GM18508 (cell line): ENCODE data around the gene CTSO.
A peak's percentile ranks its signal among the peaks of the same experiment; 100 is the strongest.

ENCODE experiments used
- ATAC-seq: cut with Tn5 transposase; IDR thresholded peaks from one replicate; pipeline ENCODE4 v1.9.1; 2021; ENCODE audit warnings: moderate number of reproducible peaks; ENCODE audit not compliant: insufficient read depth, unreplicated experiment

Gene CTSO, protein sequence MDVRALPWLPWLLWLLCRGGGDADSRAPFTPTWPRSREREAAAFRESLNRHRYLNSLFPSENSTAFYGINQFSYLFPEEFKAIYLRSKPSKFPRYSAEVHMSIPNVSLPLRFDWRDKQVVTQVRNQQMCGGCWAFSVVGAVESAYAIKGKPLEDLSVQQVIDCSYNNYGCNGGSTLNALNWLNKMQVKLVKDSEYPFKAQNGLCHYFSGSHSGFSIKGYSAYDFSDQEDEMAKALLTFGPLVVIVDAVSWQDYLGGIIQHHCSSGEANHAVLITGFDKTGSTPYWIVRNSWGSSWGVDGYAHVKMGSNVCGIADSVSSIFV

DNA sequence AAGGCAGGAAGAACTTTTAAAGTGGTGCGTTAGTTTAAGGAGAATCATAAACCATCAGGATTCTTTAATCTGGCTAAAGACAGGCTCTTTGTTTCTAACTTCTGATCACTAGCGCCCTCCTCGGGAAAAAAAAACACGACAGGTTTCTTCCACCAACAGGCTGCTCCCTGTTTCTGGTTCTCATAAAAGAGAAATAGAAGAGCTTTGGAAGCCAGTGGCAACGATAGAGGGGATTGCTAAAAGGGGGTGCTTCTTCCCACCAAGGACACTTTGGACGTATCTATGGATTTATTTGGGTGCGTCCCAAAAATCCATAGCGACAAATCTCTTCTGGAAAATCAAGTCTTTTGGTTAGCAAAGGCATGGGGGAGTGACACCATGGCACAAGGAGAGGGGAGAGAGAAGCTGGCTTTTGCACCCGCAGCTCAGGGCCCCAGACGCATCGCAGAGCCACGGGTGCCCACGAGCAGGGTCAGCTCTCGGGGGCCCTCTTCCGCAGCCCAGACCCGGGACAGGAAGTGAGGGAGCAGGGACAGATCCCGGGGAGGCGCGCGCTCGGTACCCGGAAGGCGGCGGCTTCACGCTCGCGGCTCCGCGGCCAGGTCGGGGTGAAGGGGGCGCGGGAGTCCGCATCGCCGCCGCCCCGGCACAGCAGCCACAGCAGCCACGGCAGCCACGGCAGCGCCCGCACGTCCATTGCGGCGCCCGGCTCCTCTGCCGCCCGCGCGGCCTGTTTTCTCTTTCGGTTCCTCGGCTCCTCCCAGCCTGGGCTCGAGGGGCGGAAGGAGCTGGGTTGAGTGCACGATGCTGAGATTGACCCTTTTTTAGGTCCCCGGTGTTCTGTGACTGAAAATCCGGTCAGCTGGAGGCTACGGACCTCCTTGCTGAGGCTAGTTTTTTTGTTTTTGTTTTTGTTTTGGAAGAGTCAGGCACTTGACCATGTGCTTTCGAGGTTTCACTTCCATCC, at the start of gene CTSO:
CTSO (minus strand) TSS at position 716 of the 967 bp plus-strand sequence; CDS start at position 697, 19 bp downstream.
- peak; percentile 94 for ATAC-seq

DNA sequence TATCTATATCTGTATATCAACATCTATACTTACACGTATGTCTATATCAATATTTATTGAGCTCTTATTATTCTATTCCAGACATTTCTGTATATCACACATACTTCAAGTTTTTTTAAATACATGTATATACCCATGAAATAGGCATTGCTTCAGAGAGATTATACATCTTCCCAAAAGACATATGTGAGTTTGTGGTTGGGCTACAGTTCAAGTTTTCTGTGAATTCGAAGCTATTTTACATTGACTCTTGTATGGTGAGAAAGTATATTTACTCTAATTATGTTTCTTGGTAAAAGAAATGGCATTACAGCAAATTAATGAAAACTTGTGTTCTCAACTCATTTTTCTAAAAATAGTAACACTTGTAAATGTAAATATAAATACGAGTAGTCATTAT, 46.8 kb upstream of the CTSO start:
- no peak for ATAC-seq

DNA sequence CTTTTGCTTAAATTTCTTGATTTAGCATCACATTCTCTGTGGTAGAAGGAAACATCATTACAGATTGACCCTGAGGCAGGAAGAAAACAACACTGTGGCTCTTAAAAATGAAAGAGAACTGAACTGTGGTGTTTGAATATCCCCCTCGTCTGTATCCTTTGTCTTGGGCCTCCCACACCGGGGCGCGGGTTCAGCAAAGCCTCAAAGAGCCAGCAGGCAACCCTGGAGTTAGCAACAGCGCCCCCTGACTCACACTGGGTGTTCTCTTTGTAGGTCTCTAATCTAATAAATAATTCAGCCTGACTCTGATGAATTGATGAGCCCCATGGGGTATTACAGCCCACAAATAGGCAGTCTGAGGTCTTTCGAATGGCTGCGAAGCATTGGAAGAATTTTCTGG, 46.1 kb upstream of the CTSO start:
- no peak for ATAC-seq

DNA sequence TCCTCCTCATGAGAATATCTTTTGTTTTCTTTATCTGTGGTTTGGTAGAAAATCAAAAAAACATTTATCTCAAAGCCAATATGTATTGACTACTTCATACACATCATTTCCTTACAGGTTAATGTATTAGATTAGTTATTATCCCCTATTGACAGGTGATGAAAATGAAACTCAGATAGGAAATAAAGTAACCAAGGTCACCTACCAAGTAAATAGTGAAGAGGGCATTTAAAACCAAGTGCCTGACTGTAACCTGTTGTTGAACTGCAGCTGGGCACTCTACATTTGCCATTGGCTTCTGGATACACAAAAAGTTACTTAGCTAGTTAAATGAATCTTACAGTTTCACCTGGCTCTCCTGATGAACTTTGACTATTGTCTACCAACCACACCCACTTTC, 41.4 kb upstream of the CTSO start:
- no peak for ATAC-seq

DNA sequence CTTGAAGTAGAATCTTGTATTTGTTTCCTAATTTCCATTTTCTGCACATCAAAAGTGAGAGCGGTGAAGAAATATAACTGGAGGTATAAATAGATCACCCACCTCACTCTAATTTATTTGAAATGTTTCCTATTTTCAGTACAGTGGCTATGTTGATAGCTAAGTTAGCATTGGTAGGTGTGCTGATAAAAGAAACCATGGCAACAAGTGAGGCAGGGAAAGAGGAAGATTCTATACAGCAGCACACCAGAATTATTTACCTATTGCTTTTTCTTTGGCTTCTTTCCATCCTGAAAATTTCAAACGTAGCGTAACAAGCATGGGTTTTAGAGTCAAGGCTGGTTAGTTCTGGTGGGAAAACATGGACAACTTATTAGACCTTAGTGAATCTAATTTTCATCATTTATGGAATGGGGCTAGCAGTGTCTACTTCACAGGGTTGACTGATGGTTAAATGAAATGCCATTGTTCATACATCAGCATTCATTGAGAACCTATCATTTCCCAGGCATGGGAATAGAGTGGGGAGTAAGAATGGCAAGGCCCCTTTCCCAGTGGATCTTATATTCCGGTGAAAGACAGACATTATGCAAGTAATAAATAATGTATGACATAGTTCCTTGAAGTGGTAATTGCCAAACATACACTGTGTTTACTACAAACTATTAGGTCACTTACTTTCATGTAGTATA, 30.6 kb upstream of the CTSO start:
- ATAC-seq = no peak

DNA sequence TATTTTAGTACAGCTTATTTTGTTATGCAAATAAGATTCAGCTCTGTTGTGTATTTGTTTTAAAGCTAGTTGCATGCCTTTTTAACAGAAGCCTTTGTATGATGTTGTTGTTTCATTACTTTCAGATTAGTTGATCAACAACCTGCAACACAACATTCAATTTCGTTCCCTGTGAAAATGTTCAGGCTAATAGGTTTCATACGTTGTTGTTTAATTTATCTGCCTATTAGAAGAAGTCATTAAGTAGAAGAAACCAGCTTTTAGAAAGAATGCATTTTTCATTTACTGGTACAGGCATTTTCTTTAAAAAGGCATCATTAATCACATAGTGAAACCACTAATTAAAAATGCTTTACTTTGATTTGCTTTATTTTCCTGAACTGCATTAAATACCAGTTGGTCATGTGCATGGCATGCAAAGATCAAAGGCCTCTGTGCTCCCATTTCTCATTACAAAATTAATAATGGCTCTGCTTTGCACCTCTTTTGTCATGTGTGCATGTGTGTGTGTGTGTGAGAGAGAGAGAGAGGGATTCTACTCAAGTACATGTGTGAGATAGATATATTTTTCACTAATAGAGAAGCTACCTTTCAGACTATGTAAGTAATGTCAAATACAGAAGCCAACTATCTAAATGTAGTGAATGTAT, 29.2 kb upstream of the CTSO start:
- no peak for ATAC-seq

DNA sequence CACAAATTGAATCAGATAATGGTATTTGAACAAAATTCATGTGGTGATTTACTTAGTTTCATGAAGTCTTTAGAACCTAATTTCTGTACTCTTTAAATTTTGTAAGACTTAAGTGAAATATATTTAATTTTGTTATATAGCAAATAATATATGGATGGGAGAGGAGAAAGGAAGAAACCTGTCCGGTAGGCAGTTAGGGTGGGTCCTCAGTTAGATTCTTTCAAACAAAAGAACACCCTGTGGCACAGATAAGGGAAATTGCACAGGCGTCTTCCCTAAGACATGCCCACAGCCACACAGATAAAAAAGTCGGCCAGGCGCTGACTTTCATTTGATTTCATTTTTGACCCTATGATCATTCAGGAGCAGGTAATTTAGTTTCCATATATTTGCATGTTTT, 25.1 kb upstream of the CTSO start:
- ATAC-seq = no peak

DNA sequence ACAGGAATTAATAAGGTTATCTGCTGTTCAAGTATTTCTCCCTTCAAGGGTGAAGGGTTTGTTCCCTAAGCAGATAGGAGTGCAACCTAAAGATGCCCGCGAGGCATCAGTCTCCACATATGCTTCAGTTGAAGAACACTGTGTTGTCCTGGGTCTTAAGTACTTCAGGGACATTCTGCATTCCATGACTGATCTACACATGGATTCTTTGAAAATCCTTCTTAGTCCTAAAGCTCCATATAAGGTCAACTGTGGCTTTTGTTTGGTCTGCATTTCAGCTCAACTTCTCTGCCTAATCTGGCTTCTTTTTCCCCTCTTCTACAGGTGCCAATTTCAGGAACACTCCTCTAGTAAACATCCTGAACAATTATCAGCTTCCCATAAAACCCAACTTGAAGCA, 21.8 kb upstream of the CTSO start:
- ATAC-seq = no peak

DNA sequence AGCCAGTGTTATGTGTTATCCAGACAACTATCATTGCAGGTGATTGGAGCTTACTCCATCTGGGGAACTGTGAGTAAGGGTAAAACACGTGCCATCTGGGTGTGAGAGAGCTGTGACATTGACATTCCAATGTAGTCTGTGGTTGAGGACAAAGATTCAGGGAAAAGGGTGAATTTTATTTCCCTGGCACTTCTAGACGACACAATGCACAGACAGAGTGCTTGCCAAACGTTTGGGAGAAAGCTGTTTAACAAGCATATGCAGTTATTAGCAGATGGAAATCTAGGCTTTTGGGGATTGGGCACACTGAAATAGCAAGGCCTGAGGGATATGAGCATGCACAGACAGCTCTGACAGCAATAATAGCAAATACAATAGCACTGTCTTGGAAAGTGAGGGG, 21.3 kb upstream of the CTSO start:
- no peak for ATAC-seq

DNA sequence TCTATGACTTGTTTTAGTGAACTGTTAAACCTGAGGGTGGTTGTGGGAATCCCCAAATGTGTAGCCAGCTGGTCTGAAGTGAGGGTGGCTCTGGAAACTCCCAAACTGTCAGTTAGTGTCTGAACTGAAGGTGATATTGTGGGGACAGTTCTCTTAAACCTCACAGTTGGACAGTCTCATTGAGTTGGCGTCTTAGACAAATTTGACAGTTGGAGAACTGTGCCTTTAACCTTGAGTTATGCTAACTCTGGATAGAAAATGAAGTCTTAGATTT, 20.7 kb upstream of the CTSO start:
- peak; percentile 98 for ATAC-seq

DNA sequence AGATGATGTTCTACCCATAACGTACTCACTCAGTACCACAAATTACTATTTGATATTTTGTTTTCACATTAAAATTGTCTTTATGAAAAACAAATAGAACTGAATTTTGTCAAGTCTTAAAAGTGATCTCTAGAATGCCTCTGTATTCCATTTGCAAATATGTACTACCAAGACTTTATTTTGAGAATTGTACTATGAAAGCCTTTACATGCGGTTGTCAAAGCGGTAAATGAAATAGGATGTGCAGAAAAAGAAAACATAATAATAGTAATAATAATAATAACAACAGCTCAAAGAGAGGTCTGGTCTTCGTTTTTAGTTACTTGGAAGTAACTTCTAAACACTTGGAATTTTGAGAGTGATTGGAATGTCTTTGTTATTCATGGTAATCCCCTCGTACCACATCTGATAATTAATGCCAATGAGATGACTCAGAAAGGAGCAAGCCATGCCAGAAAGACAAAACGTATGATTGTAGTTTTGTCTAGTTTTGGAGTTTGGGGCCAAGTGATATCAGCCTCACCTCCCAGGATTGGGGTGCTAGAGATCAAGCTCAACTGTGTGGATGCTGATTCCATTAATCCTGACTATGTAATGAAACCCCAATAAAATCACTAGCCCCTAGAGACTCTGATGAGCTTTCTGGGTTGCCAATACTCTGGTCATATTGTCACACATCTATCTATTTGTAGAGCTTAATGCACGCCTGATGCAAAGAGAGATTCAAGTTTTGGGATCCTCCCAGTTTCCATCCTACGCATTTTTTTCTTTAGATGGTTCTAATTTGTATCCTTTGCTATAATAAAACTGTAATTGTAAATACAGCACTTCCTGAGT, 20.2 kb upstream of the CTSO start:
- peak; percentile 11 for ATAC-seq

DNA sequence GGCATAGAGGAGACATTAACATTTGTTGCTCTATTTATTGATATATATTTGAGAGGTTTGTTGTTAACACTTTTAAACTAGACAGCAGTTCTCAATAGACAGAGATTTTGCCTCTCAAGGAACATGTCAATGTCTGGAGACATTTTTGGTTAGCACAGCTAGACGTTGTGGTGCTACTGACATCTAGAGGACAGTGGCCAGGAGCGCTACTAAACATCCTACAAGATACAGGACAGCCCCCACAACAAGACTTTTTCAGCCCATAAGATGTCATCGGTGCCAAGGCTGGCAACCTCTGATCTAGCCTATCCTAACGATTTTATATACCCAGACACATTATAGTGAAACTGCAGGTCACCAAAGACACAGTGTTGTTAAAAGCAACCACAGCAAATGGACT, 18.4 kb upstream of the CTSO start:
- peak; percentile 48 for ATAC-seq

DNA sequence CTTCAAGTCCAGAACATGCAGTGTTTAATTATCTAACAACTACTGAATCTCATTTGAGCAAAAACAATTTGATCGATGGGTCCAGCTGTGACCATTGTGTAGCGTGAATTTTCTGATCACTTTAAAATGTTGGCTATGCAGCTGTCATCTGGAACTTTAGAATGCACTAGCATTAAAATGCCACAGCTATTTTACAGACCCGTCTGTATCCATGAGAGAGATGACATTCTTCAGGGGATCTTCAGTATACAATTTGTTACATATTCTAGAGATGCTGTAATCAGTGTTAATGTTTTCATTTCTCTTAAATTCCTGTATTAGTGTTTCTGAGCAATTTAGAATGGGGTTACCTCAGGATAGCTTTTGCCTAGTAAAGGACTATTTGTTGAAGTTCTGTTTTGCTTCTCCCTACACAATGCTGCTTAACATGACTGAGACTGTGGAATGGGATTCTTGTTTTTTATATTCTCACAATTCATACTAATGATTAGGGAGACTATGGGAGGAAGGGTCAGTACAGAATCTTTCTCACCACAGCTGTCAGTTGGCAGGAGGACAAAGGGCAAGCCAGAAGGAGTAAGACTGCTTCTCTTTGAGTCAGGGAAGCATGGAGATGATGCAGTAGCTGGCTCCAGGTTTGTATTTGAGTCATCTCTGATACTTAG, 13.2 kb upstream of the CTSO start:
- ATAC-seq = no peak

DNA sequence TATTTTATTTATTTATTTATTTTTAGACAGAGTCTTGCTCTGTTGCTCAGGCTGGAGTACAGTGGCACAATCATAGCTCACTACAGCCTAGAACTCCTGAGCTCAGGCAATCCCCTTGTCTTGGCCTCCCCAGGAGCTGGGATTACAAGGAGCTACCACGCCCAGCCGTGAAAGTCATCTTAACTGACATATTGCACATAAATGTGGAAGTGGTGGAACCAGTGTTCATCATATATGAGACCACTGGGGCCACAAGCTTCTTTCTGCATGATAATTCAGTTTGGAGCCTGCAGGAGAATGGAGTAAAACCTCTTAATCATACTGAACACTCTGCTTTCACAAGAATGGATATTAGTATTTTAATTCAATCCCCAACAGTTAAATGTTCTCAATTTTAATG, 12.5 kb upstream of the CTSO start:
- no peak for ATAC-seq

DNA sequence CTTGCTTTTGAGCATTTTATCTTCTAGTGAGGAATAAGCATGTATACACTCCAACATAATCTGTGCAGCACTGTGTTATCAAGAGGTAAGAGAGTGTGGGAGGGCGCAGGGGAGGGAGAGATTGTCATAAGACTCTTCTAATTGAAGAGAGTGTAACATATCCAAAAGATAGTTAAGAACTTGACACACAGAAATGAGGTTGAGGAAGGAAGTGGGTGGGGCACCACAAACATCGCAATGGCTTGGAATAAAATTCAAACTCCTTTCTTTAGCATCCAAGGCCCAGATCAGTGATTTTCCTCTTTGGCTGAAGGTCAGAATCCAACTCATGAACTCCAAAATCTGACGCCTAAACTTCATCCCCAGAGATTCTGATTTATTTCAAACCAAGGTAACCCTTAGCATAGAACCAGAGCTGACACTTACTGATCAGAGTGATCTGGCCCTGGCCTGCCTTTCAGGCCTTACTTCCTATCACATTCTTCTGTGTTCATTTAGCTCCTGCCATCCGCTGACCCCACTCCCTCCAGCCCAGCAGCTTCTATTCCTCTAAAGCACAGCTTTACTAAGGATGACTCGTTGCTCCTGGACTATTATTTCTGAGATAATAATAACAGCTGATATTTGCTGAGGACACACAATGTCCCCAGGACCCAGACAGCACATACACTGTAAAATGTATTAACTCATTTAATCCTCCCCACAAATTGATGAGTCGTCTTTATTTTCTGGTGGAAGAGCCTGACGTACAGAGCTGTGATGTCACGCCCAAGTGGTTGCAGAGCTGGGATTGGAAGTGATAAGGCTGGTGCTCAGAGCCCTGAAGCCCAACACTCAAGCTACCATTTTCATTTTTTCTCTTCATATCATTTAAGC, 10.6 kb upstream of the CTSO start:
- no peak for ATAC-seq

DNA sequence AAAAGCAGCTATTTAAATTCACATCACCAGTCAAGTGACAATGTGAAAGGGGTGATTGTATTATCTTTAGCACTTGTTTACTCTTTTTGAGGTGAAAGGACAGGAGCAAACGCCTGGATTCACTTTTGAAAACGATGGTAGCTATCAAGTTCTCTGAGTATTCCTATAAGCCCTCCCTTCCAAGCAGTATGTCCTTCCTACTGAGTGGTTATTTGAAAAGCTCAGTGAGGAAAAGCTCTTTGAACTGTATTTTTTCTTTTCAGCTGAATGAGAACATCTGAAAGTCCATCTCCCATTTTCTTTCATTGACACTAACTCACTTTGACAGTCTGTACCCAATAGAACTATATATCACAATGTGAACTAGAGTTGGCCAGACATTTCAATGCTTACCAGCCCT, 9.1 kb upstream of the CTSO start:
- ATAC-seq = no peak

DNA sequence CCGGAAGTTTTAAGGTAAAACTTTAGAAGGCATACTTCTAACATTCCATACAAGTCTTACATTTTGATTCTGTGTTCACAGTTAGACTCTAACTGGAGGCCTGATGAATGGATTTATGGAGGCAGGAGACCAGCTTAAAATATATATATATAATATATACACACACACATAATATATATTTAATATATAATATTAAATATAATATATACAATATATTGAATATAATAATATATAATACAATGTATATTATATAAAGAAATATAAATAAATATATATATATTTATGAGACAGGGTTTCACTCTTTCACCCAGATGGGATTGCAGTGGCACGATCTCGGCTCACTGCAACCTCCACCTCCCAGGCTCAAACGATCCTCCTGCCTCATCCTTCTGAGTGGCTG, 7.9 kb upstream of the CTSO start:
- ATAC-seq = no peak

DNA sequence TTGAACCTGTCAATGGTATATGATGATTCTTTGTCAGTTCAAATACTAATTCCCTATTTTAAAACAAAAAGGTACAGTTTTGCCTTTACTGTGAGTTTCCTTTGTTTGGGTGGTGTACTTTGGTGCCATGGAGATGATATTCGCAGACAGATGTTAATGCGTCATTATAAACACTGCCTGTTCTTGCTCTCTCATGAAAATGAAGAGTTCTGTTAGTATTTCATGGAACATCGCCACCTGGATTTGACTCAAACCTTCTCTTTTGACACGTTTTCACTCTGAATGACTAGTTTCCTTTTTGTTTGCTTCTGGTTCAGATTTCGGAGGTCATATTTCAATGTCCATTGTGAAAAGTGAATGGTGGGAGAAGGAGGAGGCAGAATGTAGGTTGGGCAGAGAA, 6.9 kb upstream of the CTSO start:
- no peak for ATAC-seq
